Measurements from ENCODE around the gene RREB1. TPM values are rescaled to one million over a fixed set of nuclear protein-coding genes. Genes with fewer than 3 reads are reported as not detected.

RREB1 gene
- total RNA-seq, 1 experiment from 2014 or later: 61.6 TPM

- BruUV-seq (replicated peaks): no TSS peak
- H3K27ac ChIP-seq (ENCODE audit: low read depth, low read length, poor library complexity, severe bottlenecking): no peak overlapping the region
- DNase-seq (ENCODE audit: low spot score): no peak
- H3K36me3 ChIP-seq (ENCODE audit: insufficient read depth, low read length, poor library complexity, severe bottlenecking): peaks cover 65% of the 10 kb centered on the region
- H3K4me1 ChIP-seq (ENCODE audit: insufficient read depth, low read length, poor library complexity, severe bottlenecking): no peaks in the 10 kb centered on the region
- POLR2A ChIA-PET (ENCODE audit: low non-redundant PET): interaction anchor here (0.6 kb wide), 1 partner anchor 104 kb away, joined by 5 read pairs; no protein-coding TSS in a partner anchor
- H3K4me3 ChIP-seq (ENCODE audit: low read depth, low read length, poor library complexity, severe bottlenecking): no peak overlapping the region
- no peaks in the 10 kb centered on the region for H3K27me3 ChIP-seq (replicated peaks; ENCODE audit: insufficient read depth, low read depth, low read length, poor library complexity)
- CTCF ChIA-PET: no interaction called here
- H3K9me3 ChIP-seq (ENCODE audit: low read depth, low read length, poor library complexity, severe bottlenecking): no peaks in the 10 kb centered on the region
- intact Hi-C loops (cut with micrococcal nuclease; ENCODE audit: unreplicated experiment): no loop called here
- TF ChIP-seq CTCF (conservative IDR thresholded peaks at IDR 0.05; ENCODE audit: low read depth, low read length) (no peak), EZH2 (IDR thresholded peaks at IDR 0.05; ENCODE audit: borderline replicate concordance, low read depth, low read length, poor library complexity, severe bottlenecking) (no peak)
Measured at GRCh38 chr6:7249946-7250643, 142.3 kb downstream of the RREB1 start.

GRCh38 chr6:7250812-7251211 lies 143.1 kb downstream of the RREB1 start:
- Histone ChIP-seq H3K27me3 (replicated peaks; ENCODE audit: insufficient read depth, low read depth, low read length, poor library complexity) (no peaks in the 10 kb centered on the region), H3K4me3 (ENCODE audit: low read depth, low read length, poor library complexity, severe bottlenecking) (no peak overlapping the region), H3K27ac (ENCODE audit: low read depth, low read length, poor library complexity, severe bottlenecking) (no peak overlapping the region), H3K4me1 (ENCODE audit: insufficient read depth, low read length, poor library complexity, severe bottlenecking) (no peaks in the 10 kb centered on the region), H3K36me3 (ENCODE audit: insufficient read depth, low read length, poor library complexity, severe bottlenecking) (peaks cover 63% of the 10 kb centered on the region), H3K9me3 (ENCODE audit: low read depth, low read length, poor library complexity, severe bottlenecking) (peaks cover 4% of the 10 kb centered on the region)
- ChIA-PET CTCF (no interaction called here), POLR2A (ENCODE audit: low non-redundant PET) (no interaction called here)
- BruUV-seq (replicated peaks): no TSS peak
- intact Hi-C loops (cut with micrococcal nuclease; ENCODE audit: unreplicated experiment): no loop called here
- no peak for DNase-seq (ENCODE audit: low spot score)
- TF ChIP-seq EZH2 (IDR thresholded peaks at IDR 0.05; ENCODE audit: borderline replicate concordance, low read depth, low read length, poor library complexity, severe bottlenecking) (no peak), CTCF (conservative IDR thresholded peaks at IDR 0.05; ENCODE audit: low read depth, low read length) (no peak)

- ChIA-PET POLR2A (ENCODE audit: low non-redundant PET) (no interaction called here), CTCF (no interaction called here)
- Histone ChIP-seq H3K9me3 (ENCODE audit: low read depth, low read length, poor library complexity, severe bottlenecking) (peaks cover 6% of the 10 kb centered on the region), H3K27ac (ENCODE audit: low read depth, low read length, poor library complexity, severe bottlenecking) (peak overlapping the region; percentile 25), H3K4me3 (ENCODE audit: low read depth, low read length, poor library complexity, severe bottlenecking) (no peak overlapping the region), H3K36me3 (ENCODE audit: insufficient read depth, low read length, poor library complexity, severe bottlenecking) (peaks cover 53% of the 10 kb centered on the region), H3K4me1 (ENCODE audit: insufficient read depth, low read length, poor library complexity, severe bottlenecking) (no peaks in the 10 kb centered on the region), H3K27me3 (replicated peaks; ENCODE audit: insufficient read depth, low read depth, low read length, poor library complexity) (no peaks in the 10 kb centered on the region)
- intact Hi-C loops (cut with micrococcal nuclease; ENCODE audit: unreplicated experiment): no loop called here
- TF ChIP-seq EZH2 (IDR thresholded peaks at IDR 0.05; ENCODE audit: borderline replicate concordance, low read depth, low read length, poor library complexity, severe bottlenecking): no peak
- no peak for TF ChIP-seq CTCF (conservative IDR thresholded peaks at IDR 0.05; ENCODE audit: low read depth, low read length)
- no peak for DNase-seq (ENCODE audit: low spot score)
- no TSS peak for BruUV-seq (replicated peaks)
Measured at GRCh38 chr6:7251646-7252260, 144.0 kb downstream of the RREB1 start.
